HG02943 (cell line): Measurements from ENCODE around the gene NEMP1.

Experiments
- ATAC-seq: cut with Tn5 transposase; IDR thresholded peaks from one replicate; pipeline ENCODE4 v1.9.1; 2021; ENCODE audit warnings: mild to moderate bottlenecking, low read depth, moderate library complexity; ENCODE audit not compliant: unreplicated experiment

The NEMP1 gene

GRCh38 chr12:57006809-57007475 is 71.6 kb downstream of the NEMP1 start:
- no peak for ATAC-seq

- ATAC-seq: no peak
Measured at GRCh38 chr12:57005980-57006808, 72.4 kb downstream of the NEMP1 start, which contains the start of gene ZBTB39. Gene ZBTB39 (minus strand): TSS chr12:57006546. CDS start chr12:57004917, 1,629 bp downstream.
